NCI-H2081 (cell line): ENCODE results near the gene FRG2C.
"Not testable (repeated sequence)": the region's sequence is repeated elsewhere in the genome, so short reads cannot be mapped to it uniquely, and the experiment has no call there.

Experiments used
- DNase-seq, 2 experiments: peaks; one replicate each; lab custom pipeline; 2025; lab: John Stamatoyannopoulos, UW

Gene FRG2C

DNA sequence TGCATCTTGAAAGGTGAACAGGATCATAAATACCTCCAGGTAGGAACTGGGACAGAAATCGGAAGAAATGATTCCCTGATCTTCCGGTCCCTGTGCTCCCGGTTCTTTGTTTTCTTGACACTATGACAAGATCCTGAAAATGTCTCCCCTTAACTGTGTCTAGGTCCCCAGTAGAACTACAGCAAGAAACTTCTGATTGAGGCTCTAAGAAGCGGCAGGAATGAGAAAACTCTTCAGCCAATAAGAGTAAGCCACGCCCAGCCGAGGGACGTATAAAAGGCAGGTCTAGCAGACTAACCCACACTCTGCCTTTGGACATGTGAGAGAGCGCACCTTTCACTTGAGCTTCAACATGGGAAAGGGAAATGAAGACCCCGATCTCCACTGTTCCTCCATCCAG is at the start of gene FRG2C:
FRG2C (plus strand) TSS at position 301 of the 400 bp plus-strand sequence; CDS start at position 353, 52 bp downstream.
- DNase-seq = not testable (repeated sequence)

DNA sequence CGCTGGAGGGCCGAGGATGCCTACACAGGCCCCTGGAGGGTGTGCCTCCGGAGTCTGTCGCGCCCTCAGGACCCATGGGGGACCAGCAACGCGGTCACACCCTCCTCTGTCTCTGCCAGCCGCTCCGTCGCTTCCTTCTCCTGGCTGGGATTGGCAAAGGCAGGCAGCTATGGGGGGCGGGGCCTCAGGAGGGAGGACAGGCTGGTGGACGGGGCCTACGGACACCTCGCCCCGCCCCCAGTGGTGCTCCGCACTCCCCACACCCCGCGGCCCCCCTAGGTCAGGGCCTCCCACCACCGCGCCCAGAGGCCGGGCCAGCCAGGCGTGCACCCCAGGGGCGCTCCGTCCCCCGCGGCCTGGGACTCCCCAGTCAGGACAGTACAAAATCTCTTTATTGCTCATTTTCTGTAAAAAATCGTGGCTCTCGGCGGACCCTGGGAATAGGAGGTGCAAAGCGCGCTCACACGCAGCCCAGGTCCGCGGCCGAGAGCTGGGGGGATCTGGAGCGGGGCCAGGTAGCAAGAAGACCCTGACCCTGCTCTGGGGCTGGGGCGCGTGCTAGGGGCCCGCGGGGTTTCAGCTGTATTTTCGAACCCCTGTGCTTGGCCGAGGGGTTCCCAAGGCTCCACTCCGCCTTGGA is 45.3 kb upstream of the FRG2C start:
- DNase-seq = peak; percentile 26 to 27

DNA sequence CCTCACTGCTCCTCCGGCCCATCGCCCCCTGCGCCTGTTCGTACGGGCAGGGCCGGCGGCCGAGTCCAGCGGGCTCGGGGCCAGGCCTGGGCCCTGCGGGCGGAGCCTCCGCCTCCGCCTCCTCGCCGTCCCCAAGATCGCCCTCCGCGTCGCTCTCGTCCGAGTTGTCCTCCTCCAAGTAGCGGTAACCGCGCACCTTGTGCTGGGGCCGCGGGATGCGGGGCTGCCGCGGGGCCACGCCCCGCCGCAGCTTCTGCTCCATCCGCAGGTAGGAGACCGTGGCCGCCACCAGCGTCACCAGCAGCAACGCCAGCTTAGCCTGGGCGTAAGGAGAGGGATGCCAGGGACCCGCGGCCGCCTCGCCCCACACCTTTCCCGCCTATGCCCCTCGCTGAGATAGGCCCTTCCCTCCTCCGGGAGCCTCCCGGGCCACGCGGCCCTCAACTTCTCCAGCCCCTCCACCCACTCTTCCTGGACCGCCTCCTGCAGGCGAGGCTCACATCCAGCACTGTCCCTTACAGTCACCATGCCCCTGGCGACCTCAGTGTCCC is 44.6 kb upstream of the FRG2C start:
- not testable (repeated sequence) for DNase-seq

GRCh38 chr3:75621772-75622171 is 42.4 kb upstream of the FRG2C start:
- DNase-seq = not testable (repeated sequence)

- not testable (repeated sequence) for DNase-seq
Measured at GRCh38 chr3:75623656-75624055, 40.5 kb upstream of the FRG2C start.

DNA sequence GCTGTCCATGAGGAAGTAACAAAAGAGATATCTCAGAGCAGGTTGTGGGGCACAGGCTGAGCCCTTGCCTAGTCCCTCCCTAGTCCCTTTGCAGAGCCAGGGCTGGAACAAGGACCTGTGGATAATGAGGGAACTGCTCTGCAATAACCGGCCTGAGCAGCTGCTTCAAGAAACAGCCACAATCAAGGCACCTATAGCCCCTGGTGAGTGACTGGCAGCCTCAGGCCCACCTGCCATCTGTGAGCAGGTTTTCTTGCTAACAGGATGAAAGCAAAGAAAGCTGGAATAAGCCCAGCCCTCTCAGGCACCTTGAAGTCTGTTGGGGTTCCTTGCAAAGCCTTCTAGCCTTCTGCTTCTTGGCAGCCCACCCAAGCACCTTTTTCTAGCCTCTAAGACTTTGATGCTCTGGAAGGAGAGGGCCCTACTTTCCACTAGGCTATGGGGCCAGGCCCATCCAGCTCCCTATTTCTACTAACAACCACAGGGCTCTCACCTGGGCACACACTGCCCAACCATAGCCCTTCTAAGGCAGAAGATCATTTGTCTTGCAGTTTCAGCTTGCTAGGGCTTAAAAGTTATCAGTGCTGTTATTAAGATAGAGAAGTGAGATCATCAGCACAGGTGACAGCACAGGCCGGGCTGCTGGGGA is 33.1 kb upstream of the FRG2C start:
- not testable (repeated sequence) for DNase-seq

DNA sequence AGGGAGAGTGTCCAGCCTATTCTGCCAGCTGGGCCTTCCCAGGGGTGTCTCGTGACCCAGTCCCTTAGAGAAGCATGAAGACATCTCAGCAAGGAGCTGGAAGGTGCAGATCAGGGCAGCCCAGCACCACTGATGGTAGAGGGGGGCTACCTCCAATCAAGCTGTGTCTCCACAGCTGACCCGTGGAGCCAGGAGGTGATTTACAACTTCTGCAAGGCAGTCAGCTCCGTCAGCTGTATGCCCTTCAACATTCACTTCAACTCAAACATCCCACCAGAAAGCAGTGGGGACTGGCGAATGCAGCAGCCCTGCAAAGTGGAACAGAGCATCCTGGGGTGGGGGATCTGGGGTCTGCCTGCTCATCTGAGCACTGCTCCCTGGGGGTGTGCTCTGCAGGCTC is 32.6 kb upstream of the FRG2C start:
- DNase-seq = no peak

DNA sequence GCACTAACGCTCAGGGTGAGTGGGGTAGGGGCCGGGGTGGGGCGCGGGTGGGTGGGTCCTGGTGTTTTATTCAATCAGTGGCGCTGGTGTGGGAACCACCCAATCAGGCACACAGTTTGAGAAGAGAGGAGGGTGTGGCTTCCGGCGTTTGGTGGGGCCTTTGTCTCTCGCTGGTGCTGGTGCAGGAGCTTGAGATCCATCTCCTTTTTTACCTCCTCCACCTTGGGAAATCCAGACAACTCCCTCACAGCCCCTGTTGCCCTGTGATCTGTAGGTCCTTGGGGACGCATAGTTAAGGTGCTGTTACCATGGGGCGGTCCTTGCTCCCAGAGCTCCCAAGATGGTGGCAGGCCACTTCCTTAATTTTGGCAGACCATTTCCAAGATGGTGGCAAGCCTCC is 25.2 kb upstream of the FRG2C start:
- not testable (repeated sequence) for DNase-seq

GRCh38 chr3:75641107-75641517 is 23.0 kb upstream of the FRG2C start:
- DNase-seq = not testable (repeated sequence)

DNA sequence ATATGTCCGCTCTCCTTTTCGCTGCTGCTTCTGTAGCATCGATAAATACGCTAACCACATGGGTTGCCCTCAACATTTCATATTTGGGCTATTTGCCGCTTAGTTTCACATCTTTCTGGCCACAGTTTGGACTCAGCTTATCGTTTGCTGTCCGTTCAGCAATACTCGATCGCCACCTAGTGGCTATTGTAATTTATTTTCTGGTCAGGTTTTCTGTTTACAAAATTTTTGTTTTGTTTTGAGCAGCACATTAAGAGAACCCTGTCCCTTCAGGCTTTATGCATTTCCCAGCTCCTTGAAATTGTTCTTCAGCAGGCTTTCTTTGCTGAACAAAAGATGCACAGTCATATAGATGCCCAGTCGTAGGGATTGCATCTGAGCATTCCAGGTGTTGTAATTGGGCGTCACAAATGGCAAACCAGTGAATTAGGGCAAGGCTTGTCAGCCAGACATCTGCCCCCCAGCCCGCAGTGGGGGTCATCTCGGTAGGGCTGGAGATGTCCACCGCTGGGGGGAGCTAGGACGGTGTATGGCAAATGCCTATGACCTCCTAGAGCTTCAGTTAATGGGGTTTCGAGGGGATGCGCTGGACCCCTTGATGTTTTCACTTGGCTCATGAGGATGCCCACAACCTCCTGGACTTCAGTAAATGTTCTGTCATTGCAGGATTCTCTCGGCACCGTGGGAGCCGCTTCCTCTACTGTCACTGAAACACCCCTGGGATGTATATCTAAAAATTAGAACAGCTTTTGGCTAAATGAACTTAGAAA is 20.9 kb upstream of the FRG2C start:
- DNase-seq = not testable (repeated sequence)

- not testable (repeated sequence) for DNase-seq
Measured at GRCh38 chr3:75645548-75645947, 18.6 kb upstream of the FRG2C start.

- DNase-seq = no peak
Measured at GRCh38 chr3:75650191-75650590, 13.9 kb upstream of the FRG2C start.

- not testable (repeated sequence) for DNase-seq
Measured at GRCh38 chr3:75655101-75655904, 8.8 kb upstream of the FRG2C start.

DNA sequence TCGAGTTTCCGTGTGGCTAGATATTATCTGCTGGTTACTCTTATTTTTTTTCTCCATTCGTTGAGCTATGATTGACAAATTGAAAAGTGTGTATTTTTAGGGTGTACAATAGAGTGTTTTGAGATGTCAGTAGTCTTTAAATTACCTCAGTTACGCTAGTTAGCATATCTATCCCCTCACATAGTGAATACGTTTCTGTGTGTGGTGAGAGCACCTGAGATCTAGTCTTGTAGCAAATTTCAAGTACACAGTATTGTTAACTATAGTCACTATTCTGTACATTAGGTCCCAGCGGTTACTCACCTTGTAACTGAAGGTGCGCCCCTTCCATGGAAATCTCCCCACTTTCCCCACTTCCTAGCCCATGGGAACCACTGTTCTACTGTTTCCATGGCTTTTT is 8.2 kb upstream of the FRG2C start:
- DNase-seq = not testable (repeated sequence)

DNA sequence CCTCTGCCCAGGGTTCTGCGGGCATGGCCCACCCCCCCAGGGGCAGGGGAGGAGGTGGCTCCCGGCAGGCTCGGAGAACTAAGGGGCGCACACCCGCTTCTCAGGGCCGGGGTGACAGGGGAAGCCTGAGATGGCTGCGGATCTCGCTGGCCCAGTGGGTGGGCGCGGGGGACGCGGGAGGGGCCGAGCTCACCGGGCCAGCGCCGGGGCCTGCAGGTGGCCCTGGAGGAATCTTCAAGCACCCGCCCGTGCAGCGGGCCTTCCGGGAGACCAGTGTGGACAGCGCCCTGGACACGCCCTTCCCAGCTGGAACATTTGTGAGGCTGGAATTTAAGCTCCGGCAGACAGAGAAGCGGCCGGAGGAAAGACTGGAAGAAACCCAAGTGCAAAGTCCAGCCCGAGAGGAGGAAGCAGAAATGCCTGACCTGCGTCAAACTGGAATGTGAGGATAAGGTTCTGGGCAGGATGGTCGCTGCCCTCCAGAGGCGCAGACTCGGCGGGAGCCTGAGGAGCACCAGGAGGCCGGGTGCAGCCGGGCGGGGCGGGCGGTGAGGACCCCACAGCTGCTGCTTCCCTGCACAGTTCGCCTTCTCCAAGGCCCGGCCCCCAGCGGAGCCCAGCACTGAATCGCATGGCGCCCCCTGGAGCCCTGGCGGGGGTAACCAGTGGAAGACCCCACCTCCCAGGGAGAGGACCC is 5.6 kb upstream of the FRG2C start:
- DNase-seq = not testable (repeated sequence)

DNA sequence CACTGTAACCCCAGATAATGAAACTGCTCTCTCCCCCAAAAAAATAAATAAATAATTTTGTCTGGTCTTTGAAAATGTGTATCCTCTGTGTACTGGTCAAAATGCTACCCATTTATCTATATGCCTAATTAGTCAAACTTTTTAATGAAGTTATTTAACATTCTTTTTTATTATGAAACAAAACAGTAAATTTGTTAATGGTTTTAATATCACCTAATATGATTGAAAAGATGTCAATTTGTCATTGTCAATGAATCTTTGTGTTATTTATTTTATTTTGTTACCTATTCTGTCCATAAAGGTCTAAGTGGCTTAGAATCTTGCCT is 5.1 kb upstream of the FRG2C start:
- not testable (repeated sequence) for DNase-seq

- DNase-seq = not testable (repeated sequence)
Measured at GRCh38 chr3:75665626-75666025, 1.5 kb downstream of the FRG2C start.

- not testable (repeated sequence) for DNase-seq
Measured at GRCh38 chr3:75667757-75668701, 3.9 kb downstream of the FRG2C start.

GRCh38 chr3:75668759-75669347 is 4.7 kb downstream of the FRG2C start:
- DNase-seq = not testable (repeated sequence)
